Tibial nerve (tissue), 3 donors: Measurements from ENCODE around the gene IPO9.

Experiments used
- CTCF ChIP-seq, 5 experiments: fragments of 200-600 bp in 3 of 5; fragments of 450-650 bp in 2 of 5; sonication (generic) in 3 of 5; IDR thresholded peaks; one replicate each; pipeline ENCODE4 v1.5.1; 2016 to 2019; ENCODE audit warnings: antibody characterized with exemption in 5 of 5, mild to moderate bottlenecking in 3 of 5, moderate library complexity in 2 of 5
- POLR2A ChIP-seq, 2 donors: fragments of 450-650 bp; IDR thresholded peaks; one replicate each; pipeline ENCODE4 v1.6.1; 2017; ENCODE audit warnings: antibody characterized with exemption in 2 of 2, mild to moderate bottlenecking in 2 of 2, moderate library complexity in 2 of 2

- TF ChIP-seq CTCF (IDR thresholded peaks at IDR 0.05) = no peak
- no peak for TF ChIP-seq POLR2A (IDR thresholded peaks at IDR 0.05)
These were observed 62.6 kb downstream of the IPO9 start for GRCh38 chr1:201891451-201892045.
